GM23338 (cell line): ENCODE measurements around the gene KLHDC7B. TPM values are rescaled to one million over a fixed set of nuclear protein-coding genes. Genes with fewer than 3 reads are reported as not detected.

Experiments used
- ATAC-seq: fragments of 200-7000 bp; cut with Tn5 transposase; 3 replicates; pipeline ENCODE4 v1.9.1; 2020
- DNase-seq: peaks from one replicate; pipeline ENCODE4 v3.0.0-alpha.2; 2015; ENCODE audit warnings: low spot score
- H2AFZ ChIP-seq: fragments of 200-600 bp; sonication (generic); 2 replicates; pipeline ENCODE4 v1.8.0; 2016; ENCODE audit warnings: antibody characterized with exemption, mild to moderate bottlenecking, moderate library complexity
- H3F3A ChIP-seq: fragments of 200-600 bp; sonication (generic); replicated peaks from 2 replicates; pipeline ENCODE4 v1.8.0; 2017; ENCODE audit warnings: antibody characterized with exemption, mixed run types, low read depth
- H3K27ac ChIP-seq: fragments of 200-600 bp; sonication (generic); 2 replicates; pipeline ENCODE4 v1.6.1; 2016; ENCODE audit warnings: low read depth
- H3K27me3 ChIP-seq: fragments of 200-600 bp; sonication (generic); 2 replicates; pipeline ENCODE4 v1.8.0; 2016; ENCODE audit warnings: mild to moderate bottlenecking, mixed run types, moderate library complexity; ENCODE audit not compliant: insufficient read depth
- H3K36me3 ChIP-seq: fragments of 200-600 bp; sonication (generic); 2 replicates; pipeline ENCODE4 v1.8.0; 2016; ENCODE audit warnings: mild to moderate bottlenecking; ENCODE audit not compliant: insufficient read depth
- H3K4me1 ChIP-seq: fragments of 200-600 bp; sonication (generic); 2 replicates; pipeline ENCODE4 v1.8.0; 2016; ENCODE audit warnings: mild to moderate bottlenecking, moderate library complexity; ENCODE audit not compliant: insufficient read depth
- H3K4me2 ChIP-seq: fragments of 200-600 bp; sonication (generic); 2 replicates; pipeline ENCODE4 v1.7.1; 2017; ENCODE audit warnings: mixed run types
- H3K4me3 ChIP-seq: fragments of 200-600 bp; sonication (generic); 2 replicates; pipeline ENCODE4 v1.6.1; 2016; ENCODE audit warnings: mixed run types
- H3K79me2 ChIP-seq: fragments of 200-600 bp; sonication (generic); replicated peaks from 2 replicates; pipeline ENCODE4 v1.8.0; 2017; ENCODE audit warnings: mild to moderate bottlenecking; ENCODE audit not compliant: insufficient read depth
- H3K9me2 ChIP-seq: fragments of 200-600 bp; sonication (generic); 2 replicates; pipeline ENCODE4 v1.8.0; 2017; ENCODE audit not compliant: insufficient read depth
- H4K20me1 ChIP-seq: fragments of 200-600 bp; sonication (generic); replicated peaks from 2 replicates; pipeline ENCODE4 v1.8.0; 2017; ENCODE audit warnings: mild to moderate bottlenecking; ENCODE audit not compliant: insufficient read depth
- H3K27ac Mint-ChIP-seq: 2 replicates; pipeline ENCODE4 v1.8.0; 2020; ENCODE audit warnings: inconsistent platforms, mild to moderate bottlenecking, moderate library complexity, mixed read lengths
- H3K27me3 Mint-ChIP-seq: 3 replicates; pipeline ENCODE4 v1.8.0; 2022; ENCODE audit warnings: low read depth, mild to moderate bottlenecking, moderate library complexity, mixed read lengths, inconsistent platforms; ENCODE audit not compliant: insufficient read depth, poor library complexity
- H3K36me3 Mint-ChIP-seq: 3 replicates; pipeline ENCODE4 v1.8.0; 2021; ENCODE audit warnings: low read depth, mild to moderate bottlenecking, inconsistent platforms, moderate library complexity, mixed read lengths
- H3K4me1 Mint-ChIP-seq: 3 replicates; pipeline ENCODE4 v1.8.0; 2020; ENCODE audit warnings: mild to moderate bottlenecking, inconsistent platforms, mixed read lengths
- H3K4me3 Mint-ChIP-seq: 3 replicates; pipeline ENCODE4 v1.8.0; 2021; ENCODE audit warnings: moderate library complexity, mild to moderate bottlenecking, inconsistent platforms, mixed read lengths
- H3K9me3 Mint-ChIP-seq: 3 replicates; pipeline ENCODE4 v1.8.0; 2020; ENCODE audit warnings: moderate library complexity, mild to moderate bottlenecking, inconsistent platforms, mixed read lengths
- CREB1 ChIP-seq: fragments of 250-450 bp; sonication (Bioruptor Pico); IDR thresholded peaks from 2 replicates; pipeline ENCODE4 v1.5.0; 2020; ENCODE audit warnings: low read depth, mild to moderate bottlenecking, moderate library complexity
- EZH2 ChIP-seq: fragments of 200-600 bp; sonication (generic); IDR thresholded peaks from one replicate; pipeline ENCODE4 v1.8.0; 2017; ENCODE audit warnings: antibody characterized with exemption, mild to moderate bottlenecking, low read depth; ENCODE audit not compliant: unreplicated experiment
- POLR2AphosphoS5 ChIP-seq: IDR thresholded peaks from 2 replicates; pipeline ENCODE4 v1.6.1; 2016; ENCODE audit warnings: antibody characterized with exemption, low read depth
- ZNF114 ChIP-seq: fragments of 250-450 bp; sonication (Bioruptor Pico); IDR thresholded peaks from 2 replicates; pipeline ENCODE4 v1.5.0; 2020; ENCODE audit warnings: mild to moderate bottlenecking, moderate library complexity
- ZNF331 ChIP-seq: fragments of 250-450 bp; sonication (Bioruptor Pico); IDR thresholded peaks from 2 replicates; pipeline ENCODE4 v1.5.0; 2020; ENCODE audit warnings: low read depth, mild to moderate bottlenecking, moderate library complexity
- polyA plus RNA-seq: library from polyadenylated mRNA; unstranded; fragments of >200 nt; fragmentation: Nextera tagmentation; extraction: Ambion mirVana; gene quantifications from 2 replicates; pipeline ENCODE4 v1.2.1, GENCODE V29; 2016
- total RNA-seq: library from RNA; depleted of rRNA; stranded (reverse); fragments of >200 nt; shearing (Covaris generic); gene quantifications from 2 replicates; pipeline ENCODE4 v1.2.3, GENCODE V29; 2014
- TF ChIP-seq, protein P1 (sequence below): IDR thresholded peaks from one replicate; pipeline ENCODE4 v1.6.1; 2018; ENCODE audit warnings: antibody characterized with exemption; ENCODE audit not compliant: unreplicated experiment
- TF ChIP-seq, protein P2 (sequence below): IDR thresholded peaks from 2 replicates; pipeline ENCODE4 v1.6.1; 2016; ENCODE audit warnings: antibody characterized with exemption

Gene KLHDC7B
- total and polyA plus RNA-seq, 2 experiments from 2014 or later: not detected

DNA sequence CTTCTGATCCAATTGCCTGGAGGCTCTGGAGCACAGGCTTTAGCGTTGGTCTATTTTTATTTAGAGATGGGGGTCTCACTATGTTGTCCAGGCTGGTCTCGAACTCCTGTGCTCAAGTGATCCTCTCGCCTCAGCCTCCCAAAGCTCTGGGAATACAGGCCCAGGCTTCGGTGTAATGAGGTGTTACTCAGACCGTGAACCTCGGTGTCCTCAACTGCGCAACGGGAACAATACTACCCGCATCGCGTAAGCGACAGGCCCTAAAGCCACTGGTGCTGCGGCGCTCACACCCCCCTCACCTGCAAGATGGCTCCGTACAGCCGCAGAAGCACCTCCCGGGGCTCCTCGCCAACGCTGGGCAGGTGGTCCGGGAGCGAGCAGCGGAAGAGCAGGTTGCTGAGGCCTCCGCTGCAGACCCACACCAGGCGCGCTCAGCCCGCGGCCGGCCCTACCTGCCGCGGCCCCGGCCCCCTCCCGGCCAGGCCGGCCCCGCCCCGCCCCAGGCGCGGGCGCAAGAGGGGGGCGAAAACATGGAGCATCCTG is 36.3 kb downstream of the KLHDC7B start (continued):
- TF ChIP-seq, protein P1, sequence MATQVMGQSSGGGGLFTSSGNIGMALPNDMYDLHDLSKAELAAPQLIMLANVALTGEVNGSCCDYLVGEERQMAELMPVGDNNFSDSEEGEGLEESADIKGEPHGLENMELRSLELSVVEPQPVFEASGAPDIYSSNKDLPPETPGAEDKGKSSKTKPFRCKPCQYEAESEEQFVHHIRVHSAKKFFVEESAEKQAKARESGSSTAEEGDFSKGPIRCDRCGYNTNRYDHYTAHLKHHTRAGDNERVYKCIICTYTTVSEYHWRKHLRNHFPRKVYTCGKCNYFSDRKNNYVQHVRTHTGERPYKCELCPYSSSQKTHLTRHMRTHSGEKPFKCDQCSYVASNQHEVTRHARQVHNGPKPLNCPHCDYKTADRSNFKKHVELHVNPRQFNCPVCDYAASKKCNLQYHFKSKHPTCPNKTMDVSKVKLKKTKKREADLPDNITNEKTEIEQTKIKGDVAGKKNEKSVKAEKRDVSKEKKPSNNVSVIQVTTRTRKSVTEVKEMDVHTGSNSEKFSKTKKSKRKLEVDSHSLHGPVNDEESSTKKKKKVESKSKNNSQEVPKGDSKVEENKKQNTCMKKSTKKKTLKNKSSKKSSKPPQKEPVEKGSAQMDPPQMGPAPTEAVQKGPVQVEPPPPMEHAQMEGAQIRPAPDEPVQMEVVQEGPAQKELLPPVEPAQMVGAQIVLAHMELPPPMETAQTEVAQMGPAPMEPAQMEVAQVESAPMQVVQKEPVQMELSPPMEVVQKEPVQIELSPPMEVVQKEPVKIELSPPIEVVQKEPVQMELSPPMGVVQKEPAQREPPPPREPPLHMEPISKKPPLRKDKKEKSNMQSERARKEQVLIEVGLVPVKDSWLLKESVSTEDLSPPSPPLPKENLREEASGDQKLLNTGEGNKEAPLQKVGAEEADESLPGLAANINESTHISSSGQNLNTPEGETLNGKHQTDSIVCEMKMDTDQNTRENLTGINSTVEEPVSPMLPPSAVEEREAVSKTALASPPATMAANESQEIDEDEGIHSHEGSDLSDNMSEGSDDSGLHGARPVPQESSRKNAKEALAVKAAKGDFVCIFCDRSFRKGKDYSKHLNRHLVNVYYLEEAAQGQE: no peak
- TF ChIP-seq ZNF114: no peak

- Histone ChIP-seq H4K20me1 (peaks cover 3% of the 10 kb centered on the region; the same call in 1 of the 2 replicates), H2AFZ (peak within 1 kb of the TSS; percentile 90), H3K4me3 (peak within 1 kb of the TSS; percentile 78), H3K36me3 (no peaks in the 10 kb centered on the region), H3K4me1 (peaks cover 8% of the 10 kb centered on the region), H3K79me2 (no peaks in the 10 kb centered on the region), H3K27me3 (0 out of 2 replicates have a peak, but pooled peaks cover 6% of the 10 kb centered on the region), H3K9me2 (no peaks in the 10 kb centered on the region), H3F3A (peaks cover 12% of the 10 kb centered on the region), H3K4me2 (peak within 1 kb of the TSS; percentile 91), H3K27ac (peak within 1 kb of the TSS; percentile 91)
- Mint-ChIP-seq H3K36me3 (no peaks in the 10 kb centered on the region; the same call in 2 of the 3 replicates), H3K27ac (peak within 1 kb of the TSS; percentile 90), H3K9me3 (no peaks in the 10 kb centered on the region), H3K4me3 (peak within 1 kb of the TSS; percentile 86), H3K27me3 (peaks cover 8% of the 10 kb centered on the region), H3K4me1 (peaks cover 7% of the 10 kb centered on the region)
- peak; percentile 99 for DNase-seq
- TF ChIP-seq POLR2AphosphoS5 (peak; percentile 64), ZNF331 (CRISPR knock-in tag) (no peak), CREB1 (CRISPR knock-in tag) (peak; percentile 86), ZNF114 (no peak), EZH2 (no peak)
- TF ChIP-seq, protein P2, sequence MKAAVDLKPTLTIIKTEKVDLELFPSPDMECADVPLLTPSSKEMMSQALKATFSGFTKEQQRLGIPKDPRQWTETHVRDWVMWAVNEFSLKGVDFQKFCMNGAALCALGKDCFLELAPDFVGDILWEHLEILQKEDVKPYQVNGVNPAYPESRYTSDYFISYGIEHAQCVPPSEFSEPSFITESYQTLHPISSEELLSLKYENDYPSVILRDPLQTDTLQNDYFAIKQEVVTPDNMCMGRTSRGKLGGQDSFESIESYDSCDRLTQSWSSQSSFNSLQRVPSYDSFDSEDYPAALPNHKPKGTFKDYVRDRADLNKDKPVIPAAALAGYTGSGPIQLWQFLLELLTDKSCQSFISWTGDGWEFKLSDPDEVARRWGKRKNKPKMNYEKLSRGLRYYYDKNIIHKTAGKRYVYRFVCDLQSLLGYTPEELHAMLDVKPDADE: no peak
- peak; percentile 89 for ATAC-seq
These were observed 37.0 kb downstream of the KLHDC7B start, which contains the start of gene CHKB for GRCh38 chr22:50582493-50583293. Gene CHKB, minus strand, starts transcription at chr22:50582849. Its CDS starts 68 bp downstream, at chr22:50582781.
